Panc1 (cell line): ENCODE results near the gene IL12RB2. TPM values are rescaled to one million over a fixed set of nuclear protein-coding genes. Genes with fewer than 3 reads are reported as not detected.

Experiments
- ATAC-seq: fragments of 200-7000 bp; cut with Tn5 transposase; 2 replicates; pipeline ENCODE4 v1.9.1; 2020; ENCODE audit warnings: mild to moderate bottlenecking, moderate library complexity
- BruUV-seq: library from RNA; stranded (reverse); fragments of 400-500 nt; replicated peaks from 2 replicates; lab custom pipeline; 2021; lab: Mats Ljungman, UMichigan
- CTCF ChIA-PET: fragments of 300-600 bp; sonication (Branson Sonifier 250); formaldehyde crosslinking; loops from one replicate; lab custom pipeline; 2022; ENCODE audit warnings: antibody characterized with exemption; lab: Charles Lee
- POLR2A ChIA-PET: fragments of 300-600 bp; sonication (Branson Sonifier 250); formaldehyde crosslinking; loops from one replicate; lab custom pipeline; 2022; ENCODE audit warnings: antibody characterized with exemption; lab: Charles Lee
- DNase-seq: peaks from one replicate; pipeline ENCODE4 v3.0.0-alpha.2; 2010; ENCODE audit warnings: low read depth, low spot score
- H3K27ac ChIP-seq: 2 replicates; pipeline ENCODE4 v1.5.1; 2011; ENCODE audit warnings: mild to moderate bottlenecking, low read length, inconsistent platforms
- H3K27me3 ChIP-seq: fragments of 200-500 bp; sonication (Bioruptor generic); 2 replicates; pipeline ENCODE4 v1.6.0; 2014; ENCODE audit warnings: low read length, inconsistent platforms; ENCODE audit not compliant: control insufficient read depth, insufficient read depth
- H3K36me3 ChIP-seq: fragments of 200-500 bp; sonication (Bioruptor generic); 2 replicates; pipeline ENCODE4 v1.5.1; 2014; ENCODE audit warnings: inconsistent platforms, mild to moderate bottlenecking, low read length, moderate library complexity; ENCODE audit not compliant: control insufficient read depth, insufficient read depth
- H3K4me1 ChIP-seq: 2 replicates; pipeline ENCODE4 v1.5.1; 2011; ENCODE audit warnings: inconsistent platforms, mild to moderate bottlenecking, low read length, moderate library complexity; ENCODE audit not compliant: control insufficient read depth, insufficient read depth
- H3K4me3 ChIP-seq, 2 experiments: 2 replicates each; pipeline ENCODE4 v1.5.1; 2011 to 2012; ENCODE audit warnings: low read depth in 2 of 2, low read length in 2 of 2, mild to moderate bottlenecking in 2 of 2, inconsistent platforms in 1 of 2, moderate library complexity in 1 of 2
- H3K9me3 ChIP-seq: fragments of 200-500 bp; sonication (Bioruptor generic); 2 replicates; pipeline ENCODE4 v1.5.1; 2014; ENCODE audit warnings: low read depth, mild to moderate bottlenecking, inconsistent platforms, low read length, moderate library complexity; ENCODE audit not compliant: control insufficient read depth, insufficient read depth
- POLR2AphosphoS5 ChIP-seq: IDR thresholded peaks from 2 replicates; pipeline ENCODE4 v1.6.1; 2012; ENCODE audit warnings: mild to moderate bottlenecking, low read depth, low read length, moderate library complexity
- SIN3A ChIP-seq: IDR thresholded peaks from 2 replicates; pipeline ENCODE4 v1.6.1; 2012; ENCODE audit warnings: low read depth, mild to moderate bottlenecking, low read length, moderate library complexity, borderline replicate concordance; ENCODE audit not compliant: insufficient read depth
- TCF7L2 ChIP-seq: IDR thresholded peaks from 2 replicates; pipeline ENCODE4 v1.6.1; 2011; ENCODE audit warnings: mild to moderate bottlenecking, low read depth, low read length, inconsistent platforms
- in situ Hi-C: cut with HindIII; loops from 2 replicates; pipeline ENCODE4 v1.10.0; 2016; ENCODE audit warnings: low sequenced_read_pairs, low pct_unique_long_range_greater_than_20kb
- intact Hi-C: fragments of 100-400 bp; cut with micrococcal nuclease; formaldehyde crosslinking; loops from one replicate; pipeline ENCODE4 v1.10.0; 2022; ENCODE audit not compliant: unreplicated experiment
- total RNA-seq: library from RNA; stranded (reverse); gene quantifications from one replicate; pipeline ENCODE4 v1.2.1, GENCODE V29; 2021; ENCODE audit not compliant: unreplicated experiment
- TF ChIP-seq, protein P1 (sequence below): fragments of 450-650 bp; IDR thresholded peaks from 2 replicates; pipeline ENCODE4 v1.5.1; 2017; ENCODE audit warnings: mild to moderate bottlenecking
- TF ChIP-seq, protein P2 (sequence below), 2 experiments: IDR thresholded peaks; 2 replicates each; pipeline ENCODE4 v1.6.1; 2011 to 2012; ENCODE audit warnings: low read depth in 2 of 2, control low read depth in 1 of 2, low read length in 1 of 2, mild to moderate bottlenecking in 1 of 2, moderate library complexity in 1 of 2; ENCODE audit not compliant: insufficient read depth in 1 of 2

Gene IL12RB2
- total RNA-seq, 1 experiment from 2014 or later = 0.26 TPM

DNA sequence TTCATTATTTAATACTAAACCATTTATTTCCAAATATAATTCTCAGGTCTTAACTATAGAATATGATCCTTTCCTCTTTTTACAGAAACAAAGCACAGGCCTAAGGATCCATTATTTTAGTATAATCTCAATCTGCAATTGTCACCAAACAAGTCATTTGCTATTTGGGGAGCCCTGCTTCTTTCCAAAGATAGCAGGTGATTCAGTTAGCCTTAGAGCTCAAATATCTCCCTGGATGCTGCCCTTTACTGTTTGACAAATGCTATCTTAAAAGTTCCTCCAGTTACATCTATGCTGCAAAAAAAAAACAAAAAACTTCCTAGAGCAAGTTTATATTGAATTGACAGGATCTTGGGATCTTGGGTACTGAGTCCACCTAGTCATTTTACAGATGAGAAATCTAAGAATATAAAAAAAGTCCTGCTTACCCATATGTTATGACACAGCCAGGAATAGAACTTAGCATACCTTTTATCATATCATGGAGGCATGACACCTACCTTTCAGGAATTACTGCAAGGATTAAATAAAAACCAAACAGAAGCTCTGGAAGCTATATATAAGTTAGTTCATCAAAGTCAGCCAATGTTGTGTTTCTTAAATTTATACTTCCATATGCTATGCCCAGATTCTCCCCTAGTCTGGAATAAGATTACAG is 113.3 kb downstream of the IL12RB2 start:
- DNase-seq (no peak), ATAC-seq (no peak)
- intact Hi-C loops (no loop called here), in situ Hi-C loops (no loop called here)
- ChIA-PET CTCF (no interaction called here), POLR2A (no interaction called here)
- Histone ChIP-seq H3K27ac (no peak overlapping the region), H3K4me1 (peaks cover under 1% of the 10 kb centered on the region; the same call in 1 of the 2 replicates), H3K36me3 (peaks cover 60% of the 10 kb centered on the region), H3K4me3 (no peak overlapping the region), H3K9me3 (no peaks in the 10 kb centered on the region), H3K27me3 (no peaks in the 10 kb centered on the region)
- BruUV-seq = TSS peak; percentile 2
- TF ChIP-seq TCF7L2 (no peak), POLR2AphosphoS5 (no peak), SIN3A (no peak)
- TF ChIP-seq, protein P1, sequence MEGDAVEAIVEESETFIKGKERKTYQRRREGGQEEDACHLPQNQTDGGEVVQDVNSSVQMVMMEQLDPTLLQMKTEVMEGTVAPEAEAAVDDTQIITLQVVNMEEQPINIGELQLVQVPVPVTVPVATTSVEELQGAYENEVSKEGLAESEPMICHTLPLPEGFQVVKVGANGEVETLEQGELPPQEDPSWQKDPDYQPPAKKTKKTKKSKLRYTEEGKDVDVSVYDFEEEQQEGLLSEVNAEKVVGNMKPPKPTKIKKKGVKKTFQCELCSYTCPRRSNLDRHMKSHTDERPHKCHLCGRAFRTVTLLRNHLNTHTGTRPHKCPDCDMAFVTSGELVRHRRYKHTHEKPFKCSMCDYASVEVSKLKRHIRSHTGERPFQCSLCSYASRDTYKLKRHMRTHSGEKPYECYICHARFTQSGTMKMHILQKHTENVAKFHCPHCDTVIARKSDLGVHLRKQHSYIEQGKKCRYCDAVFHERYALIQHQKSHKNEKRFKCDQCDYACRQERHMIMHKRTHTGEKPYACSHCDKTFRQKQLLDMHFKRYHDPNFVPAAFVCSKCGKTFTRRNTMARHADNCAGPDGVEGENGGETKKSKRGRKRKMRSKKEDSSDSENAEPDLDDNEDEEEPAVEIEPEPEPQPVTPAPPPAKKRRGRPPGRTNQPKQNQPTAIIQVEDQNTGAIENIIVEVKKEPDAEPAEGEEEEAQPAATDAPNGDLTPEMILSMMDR = no peak
- TF ChIP-seq, protein P2, sequence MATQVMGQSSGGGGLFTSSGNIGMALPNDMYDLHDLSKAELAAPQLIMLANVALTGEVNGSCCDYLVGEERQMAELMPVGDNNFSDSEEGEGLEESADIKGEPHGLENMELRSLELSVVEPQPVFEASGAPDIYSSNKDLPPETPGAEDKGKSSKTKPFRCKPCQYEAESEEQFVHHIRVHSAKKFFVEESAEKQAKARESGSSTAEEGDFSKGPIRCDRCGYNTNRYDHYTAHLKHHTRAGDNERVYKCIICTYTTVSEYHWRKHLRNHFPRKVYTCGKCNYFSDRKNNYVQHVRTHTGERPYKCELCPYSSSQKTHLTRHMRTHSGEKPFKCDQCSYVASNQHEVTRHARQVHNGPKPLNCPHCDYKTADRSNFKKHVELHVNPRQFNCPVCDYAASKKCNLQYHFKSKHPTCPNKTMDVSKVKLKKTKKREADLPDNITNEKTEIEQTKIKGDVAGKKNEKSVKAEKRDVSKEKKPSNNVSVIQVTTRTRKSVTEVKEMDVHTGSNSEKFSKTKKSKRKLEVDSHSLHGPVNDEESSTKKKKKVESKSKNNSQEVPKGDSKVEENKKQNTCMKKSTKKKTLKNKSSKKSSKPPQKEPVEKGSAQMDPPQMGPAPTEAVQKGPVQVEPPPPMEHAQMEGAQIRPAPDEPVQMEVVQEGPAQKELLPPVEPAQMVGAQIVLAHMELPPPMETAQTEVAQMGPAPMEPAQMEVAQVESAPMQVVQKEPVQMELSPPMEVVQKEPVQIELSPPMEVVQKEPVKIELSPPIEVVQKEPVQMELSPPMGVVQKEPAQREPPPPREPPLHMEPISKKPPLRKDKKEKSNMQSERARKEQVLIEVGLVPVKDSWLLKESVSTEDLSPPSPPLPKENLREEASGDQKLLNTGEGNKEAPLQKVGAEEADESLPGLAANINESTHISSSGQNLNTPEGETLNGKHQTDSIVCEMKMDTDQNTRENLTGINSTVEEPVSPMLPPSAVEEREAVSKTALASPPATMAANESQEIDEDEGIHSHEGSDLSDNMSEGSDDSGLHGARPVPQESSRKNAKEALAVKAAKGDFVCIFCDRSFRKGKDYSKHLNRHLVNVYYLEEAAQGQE (IDR thresholded peaks at IDR 0.05; ENCODE audit: insufficient read depth in 1 of 2, low read depth in 2 of 2, low read length in 1 of 2) = no peak

DNA sequence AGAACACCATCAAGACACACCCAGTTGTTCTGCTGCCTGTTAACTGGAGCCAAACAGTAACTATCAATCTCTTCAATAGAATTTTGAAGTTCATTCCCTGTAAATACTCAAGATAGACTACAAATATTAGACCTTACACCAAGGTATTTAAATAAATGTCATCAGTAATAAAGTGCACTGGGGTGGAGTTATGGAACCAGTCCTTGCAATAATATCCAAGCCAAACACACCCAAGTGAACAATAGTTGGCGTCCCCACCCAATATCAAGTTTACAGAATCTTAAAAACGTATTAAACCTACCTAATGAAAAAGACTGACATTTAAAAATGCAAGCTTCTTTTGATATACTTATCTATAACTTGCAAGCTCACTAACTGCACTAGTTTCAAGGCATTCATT is 119.8 kb downstream of the IL12RB2 start:
- DNase-seq = no peak
- Histone ChIP-seq H3K36me3 (peaks cover 49% of the 10 kb centered on the region), H3K4me3 (peak overlapping the region; percentile 73 to 87), H3K4me1 (peaks cover 24% of the 10 kb centered on the region), H3K27me3 (no peaks in the 10 kb centered on the region), H3K9me3 (no peaks in the 10 kb centered on the region), H3K27ac (no peak overlapping the region)
- no TSS peak for BruUV-seq
- no peak for ATAC-seq
- TF ChIP-seq POLR2AphosphoS5 (no peak), TCF7L2 (no peak), SIN3A (no peak)
- TF ChIP-seq, protein P1 = no peak
- TF ChIP-seq, protein P2 (IDR thresholded peaks at IDR 0.05; ENCODE audit: insufficient read depth in 1 of 2, low read depth in 2 of 2, low read length in 1 of 2) = no peak
- intact Hi-C loops (no loop called here), in situ Hi-C loops (no loop called here)
- ChIA-PET POLR2A (interaction anchor here (0.5 to 1.3 kb wide), 4 partner anchors 9 to 35 kb away, joined by 4 to 13 read pairs (median 10); no protein-coding TSS in a partner anchor), CTCF (interaction anchor here (1.1 kb wide), 1 partner anchor 80 kb away, joined by 3 read pairs; no protein-coding TSS in a partner anchor)
